Spleen (tissue), 11 donors: ENCODE measurements around the gene TSPAN18. TPM values are rescaled to one million over a fixed set of nuclear protein-coding genes. Genes with fewer than 3 reads are reported as not detected.

Experiments
- DNase-seq: peaks from one replicate; pipeline ENCODE4 v3.0.0-alpha.2; 2020
- H3K27ac ChIP-seq, 8 donors: fragments of 200-600 bp; sonication (generic) in 7 of 8; 1 replicate in 4 of 8; 2 replicates in 4 of 8; pipeline versions ENCODE4 v1.5.0 to v1.8.0; 2016 to 2021; ENCODE audit warnings: inconsistent platforms in 4 of 8, mild to moderate bottlenecking in 4 of 8, moderate library complexity in 1 of 8
- H3K27me3 ChIP-seq, 7 donors: fragments of 200-600 bp; sonication (generic) in 6 of 7; replicated peaks in 1 of 7; 1 replicate in 4 of 7; 2 replicates in 3 of 7; pipeline versions ENCODE4 v1.5.0 to v1.8.0; 2016 to 2021; ENCODE audit warnings: inconsistent platforms in 3 of 7, mild to moderate bottlenecking in 1 of 7
- H3K36me3 ChIP-seq, 6 donors: fragments of 200-600 bp; sonication (generic) in 5 of 6; 1 replicate in 4 of 6; 2 replicates in 2 of 6; pipeline versions ENCODE4 v1.5.0 to v1.8.0; 2016 to 2021; ENCODE audit warnings: inconsistent platforms in 2 of 6
- H3K4me1 ChIP-seq, 6 donors: fragments of 200-600 bp; sonication (generic) in 5 of 6; 1 replicate in 3 of 6; 2 replicates in 3 of 6; pipeline versions ENCODE4 v1.5.0 to v1.8.0; 2016 to 2021; ENCODE audit warnings: inconsistent platforms in 3 of 6
- H3K4me3 ChIP-seq, 8 donors: fragments of 200-600 bp; sonication (generic) in 7 of 8; 1 replicate in 4 of 8; 2 replicates in 4 of 8; pipeline versions ENCODE4 v1.5.0 to v1.8.0; 2016 to 2021; ENCODE audit warnings: inconsistent platforms in 4 of 8, mild to moderate bottlenecking in 4 of 8, moderate library complexity in 2 of 8
- H3K9me3 ChIP-seq, 8 donors: fragments of 200-600 bp; sonication (generic) in 7 of 8; 1 replicate in 4 of 8; 2 replicates in 4 of 8; pipeline versions ENCODE4 v1.5.0 to v1.8.0; 2016 to 2021; ENCODE audit warnings: inconsistent platforms in 4 of 8
- CTCF ChIP-seq, 11 experiments: fragments of 200-600 bp in 7 of 11; fragments of 450-650 bp in 4 of 11; sonication (generic) in 4 of 11; IDR thresholded peaks in 8 of 11; conservative IDR thresholded peaks in 3 of 11; 1 replicate in 7 of 11; 2 replicates in 4 of 11; pipeline versions ENCODE4 v1.4.0 to v1.8.0; 2016 to 2021; ENCODE audit warnings: antibody characterized with exemption in 11 of 11, inconsistent platforms in 4 of 11, mild to moderate bottlenecking in 1 of 11
- POLR2A ChIP-seq, 3 donors: fragments of 450-650 bp; IDR thresholded peaks; one replicate each; pipeline ENCODE4 v1.5.1; 2017; ENCODE audit warnings: antibody characterized with exemption in 3 of 3, mild to moderate bottlenecking in 1 of 3
- POLR2AphosphoS5 ChIP-seq, 3 donors: sonication (generic); formaldehyde crosslinking; IDR thresholded peaks; one replicate each; pipeline ENCODE4 v1.5.1; 2017; ENCODE audit warnings: antibody characterized with exemption in 3 of 3
- WGBS, 5 donors: extraction: QIAGEN DNeasy Blood & Tissue Kit in 3 of 5; methylation state at CpG; one replicate each; pipeline versions ENCODE4 v1.1.5 to v1.1.7; 2013 to 2018; 5-methylcytosine and 5-hydroxymethylcytosine counted together
- intact Hi-C: fragments of 100-400 bp; cut with DNase I; formaldehyde crosslinking; loops from one replicate; pipeline ENCODE4 v1.15.0; 2023; ENCODE audit warnings: low total_unique reads
- polyA plus RNA-seq, 3 donors: library from polyadenylated mRNA; stranded (reverse); fragments of 200-250 nt; gene quantifications; one replicate each; pipeline ENCODE4 v1.2.1, GENCODE V29; 2013
- total RNA-seq, 7 donors: library from RNA; depleted of rRNA in 3 of 7; stranded (reverse); fragments of >200 nt in 3 of 7; fragmentation: NEBNext Ultra II Directional in 4 of 7; extraction: Animal tissue kit (Norgen Biotek cat#: 25700) in 4 of 7; gene quantifications; one replicate each; pipeline versions ENCODE4 v1.1.0 to v1.2.1, GENCODE V29; 2016 to 2021
- donor health status: healthy with polysubstance abuse.
- donor health status: DM: no; HTN: no; CAD: no; lungs with moderate emphysema.
- donor health status: DM: no; HTN: no; CAD: no.
- donor health status: Bipolar disorder and iron deficiency.
- donor health status: healthy.
- donor health status: DM: no; HTN: no; CAD: no.
- donor health status: DM: yes; HTN: yes; CAD: no.

TSPAN18 gene
- total and polyA plus RNA-seq, 10 donors, result 2.1 to 47.5 (median 21.3) TPM

- no peak overlapping the region for H3K4me3 ChIP-seq
- H3K4me1 ChIP-seq, result peaks cover 0 to 29% (median 14%) of the 10 kb centered on the region in 6 donors
- DNase-seq, result no peak
- WGBS, 5 donors, result 63 to 76% (median 67%) methylated on average over 8 of the region's 8 CpGs
- no peaks in the 10 kb centered on the region for H3K36me3 ChIP-seq
- TF ChIP-seq POLR2AphosphoS5 (IDR thresholded peaks at IDR 0.05), result no peak
- no peak for TF ChIP-seq CTCF (IDR thresholded peaks at IDR 0.05 in 8 of 11, conservative IDR thresholded peaks at IDR 0.05 in 3 of 11)
- no peak for TF ChIP-seq POLR2A (IDR thresholded peaks at IDR 0.05)
- H3K9me3 ChIP-seq, result peaks cover 0 to 5% (median 0%) of the 10 kb centered on the region in 8 donors
- no peaks in the 10 kb centered on the region for H3K27me3 ChIP-seq
- intact Hi-C loops, result no loop called here
- peak overlapping the region in 3 of 8 donors; percentile 18 to 39 (median 22) for H3K27ac ChIP-seq
Measured at GRCh38 chr11:44833877-44834452, 107.2 kb downstream of the TSPAN18 start.

GRCh38 chr11:44834846-44835245 lies 108.1 kb downstream of the TSPAN18 start:
- intact Hi-C loops, result no loop called here
- WGBS, 5 donors, result 78 to 84% (median 82%) methylated on average over 6 of the region's 6 CpGs
- peak overlapping the region in 1 of 8 donors; percentile 18 for H3K27ac ChIP-seq

GRCh38 chr11:44835296-44835695 lies 108.5 kb downstream of the TSPAN18 start:
- TF ChIP-seq POLR2AphosphoS5 (IDR thresholded peaks at IDR 0.05) (no peak), CTCF (IDR thresholded peaks at IDR 0.05 in 8 of 11, conservative IDR thresholded peaks at IDR 0.05 in 3 of 11) (no peak), POLR2A (IDR thresholded peaks at IDR 0.05) (no peak)
- WGBS, 5 donors, result 82 to 92% (median 87%) methylated on average over 4 of the region's 4 CpGs
- Histone ChIP-seq H3K36me3 (no peaks in the 10 kb centered on the region), H3K27me3 (no peaks in the 10 kb centered on the region), H3K9me3 (peaks cover 0 to 5% (median 0%) of the 10 kb centered on the region in 8 donors), H3K4me3 (no peak overlapping the region), H3K4me1 (peaks cover 0 to 29% (median 14%) of the 10 kb centered on the region in 6 donors), H3K27ac (no peak overlapping the region)
- intact Hi-C loops, result no loop called here
- DNase-seq, result no peak

More at GRCh38 chr11:44834846-44835245, 108.1 kb downstream of the TSPAN18 start:
- DNase-seq, result no peak
- Histone ChIP-seq H3K36me3 (no peaks in the 10 kb centered on the region), H3K27me3 (no peaks in the 10 kb centered on the region), H3K9me3 (peaks cover 0 to 5% (median 0%) of the 10 kb centered on the region in 8 donors), H3K4me3 (no peak overlapping the region), H3K4me1 (peaks cover 0 to 29% (median 14%) of the 10 kb centered on the region in 6 donors)
- TF ChIP-seq CTCF (IDR thresholded peaks at IDR 0.05 in 8 of 11, conservative IDR thresholded peaks at IDR 0.05 in 3 of 11) (no peak), POLR2AphosphoS5 (IDR thresholded peaks at IDR 0.05) (no peak), POLR2A (IDR thresholded peaks at IDR 0.05) (no peak)

GRCh38 chr11:44835938-44836337 lies 109.2 kb downstream of the TSPAN18 start:
- intact Hi-C loops, result no loop called here
- TF ChIP-seq CTCF (IDR thresholded peaks at IDR 0.05 in 8 of 11, conservative IDR thresholded peaks at IDR 0.05 in 3 of 11), result no peak
- no peak for TF ChIP-seq POLR2A (IDR thresholded peaks at IDR 0.05)
- no peak for TF ChIP-seq POLR2AphosphoS5 (IDR thresholded peaks at IDR 0.05)
- no peak for DNase-seq
- 65 to 80% (median 70%) methylated on average over 4 of the region's 4 CpGs for WGBS, 5 donors
- Histone ChIP-seq H3K4me3 (no peak overlapping the region), H3K27me3 (no peaks in the 10 kb centered on the region), H3K36me3 (no peaks in the 10 kb centered on the region), H3K9me3 (peaks cover 0 to 5% (median 0%) of the 10 kb centered on the region in 8 donors), H3K27ac (no peak overlapping the region), H3K4me1 (peaks cover 0 to 29% (median 14%) of the 10 kb centered on the region in 6 donors)
